Breast epithelium (tissue), 4 donors: ENCODE measurements around the gene LY9. TPM values are rescaled to one million over a fixed set of nuclear protein-coding genes. Genes with fewer than 3 reads are reported as not detected.

Experiments
- DNase-seq, 2 donors: peaks; one replicate each; pipeline ENCODE4 v3.0.0-alpha.2; 2019; ENCODE audit warnings: low spot score in 2 of 2
- H3K27ac ChIP-seq, 2 donors: fragments of 200-600 bp; sonication (generic) in 1 of 2; one replicate each; pipeline ENCODE4 v1.5.1; 2016 to 2019; ENCODE audit warnings: mild to moderate bottlenecking in 1 of 2
- H3K27me3 ChIP-seq, 2 donors: fragments of 200-600 bp; sonication (generic) in 1 of 2; one replicate each; pipeline versions ENCODE4 v1.5.1 to v1.6.0; 2017 to 2019; ENCODE audit warnings: control low read depth in 1 of 2, mild to moderate bottlenecking in 1 of 2
- H3K36me3 ChIP-seq: fragments of 200-600 bp; one replicate; pipeline ENCODE4 v1.5.1; 2019
- H3K4me1 ChIP-seq, 2 donors: fragments of 200-600 bp; sonication (generic); one replicate each; pipeline ENCODE4 v1.5.1; 2016 to 2019; ENCODE audit warnings: control low read depth in 1 of 2
- H3K4me3 ChIP-seq, 3 donors: fragments of 200-600 bp; sonication (generic); 1 replicate in 2 of 3; 2 replicates in 1 of 3; pipeline ENCODE4 v1.5.1; 2016 to 2019; ENCODE audit warnings: mild to moderate bottlenecking in 3 of 3, moderate library complexity in 2 of 3
- H3K9me3 ChIP-seq, 2 donors: fragments of 200-600 bp; sonication (generic) in 1 of 2; one replicate each; pipeline ENCODE4 v1.5.1; 2016 to 2019; ENCODE audit warnings: control low read depth in 1 of 2
- CTCF ChIP-seq, 3 donors: fragments of 450-650 bp; IDR thresholded peaks; one replicate each; pipeline ENCODE4 v1.5.1; 2016 to 2017; ENCODE audit warnings: antibody characterized with exemption in 3 of 3, mild to moderate bottlenecking in 3 of 3, moderate library complexity in 3 of 3
- POLR2A ChIP-seq: fragments of 450-650 bp; IDR thresholded peaks from one replicate; pipeline ENCODE4 v1.6.1; 2016; ENCODE audit warnings: antibody characterized with exemption, mild to moderate bottlenecking, moderate library complexity
- POLR2AphosphoS5 ChIP-seq, 3 donors: sonication (generic); formaldehyde crosslinking; IDR thresholded peaks; one replicate each; pipeline ENCODE4 v1.6.1; 2017; ENCODE audit warnings: antibody characterized with exemption in 3 of 3
- intact Hi-C: fragments of 100-400 bp; cut with DNase I; formaldehyde crosslinking; loops from one replicate; pipeline ENCODE4 v1.15.1; 2023; ENCODE audit warnings: low total_unique reads
- total RNA-seq, 3 donors: library from RNA; depleted of rRNA; stranded (reverse); fragments of >200 nt; gene quantifications; one replicate each; pipeline ENCODE4 v1.1.0, GENCODE V29; 2016

LY9 gene
- total RNA-seq, 3 donors from 2014 or later = 1.1 to 5.9 (median 5.6) TPM

- no peak overlapping the region for H3K27ac ChIP-seq
- no peak for DNase-seq
- no peaks in the 10 kb centered on the region for H3K9me3 ChIP-seq
- no peaks in the 10 kb centered on the region for H3K36me3 ChIP-seq
- H3K4me1 ChIP-seq = no peaks in the 10 kb centered on the region
- no peak for TF ChIP-seq POLR2AphosphoS5 (IDR thresholded peaks at IDR 0.05)
- H3K27me3 ChIP-seq = no peaks in the 10 kb centered on the region
- no peak overlapping the region for H3K4me3 ChIP-seq
- intact Hi-C loops = no loop called here
These were observed 31.4 kb downstream of the LY9 start for GRCh38 chr1:160827418-160827817.

- Histone ChIP-seq H3K27me3 (no peaks in the 10 kb centered on the region), H3K36me3 (no peaks in the 10 kb centered on the region), H3K4me1 (no peaks in the 10 kb centered on the region), H3K4me3 (no peak overlapping the region), H3K27ac (no peak overlapping the region), H3K9me3 (no peaks in the 10 kb centered on the region)
- intact Hi-C loops = no loop called here
- TF ChIP-seq CTCF (IDR thresholded peaks at IDR 0.05) = no peak
- TF ChIP-seq POLR2A = no peak
- TF ChIP-seq POLR2AphosphoS5 (IDR thresholded peaks at IDR 0.05) = no peak
- DNase-seq = no peak
These were observed 33.8 kb downstream of the LY9 start for GRCh38 chr1:160829766-160830165.

- DNase-seq = peak in 1 of 2 donors; percentile 25
- Histone ChIP-seq H3K4me3 (no peak overlapping the region), H3K36me3 (no peaks in the 10 kb centered on the region), H3K4me1 (no peaks in the 10 kb centered on the region), H3K9me3 (no peaks in the 10 kb centered on the region), H3K27ac (no peak overlapping the region), H3K27me3 (no peaks in the 10 kb centered on the region)
- intact Hi-C loops = no loop called here
- TF ChIP-seq POLR2A (no peak), CTCF (IDR thresholded peaks at IDR 0.05) (peak; percentile 21 to 54 (median 47))
These were observed 34.6 kb downstream of the LY9 start for GRCh38 chr1:160830321-160831153.

GRCh38 chr1:160834945-160835565, 39.1 kb downstream of the LY9 start:
- H3K9me3 ChIP-seq = no peaks in the 10 kb centered on the region
- intact Hi-C loops = no loop called here
- TF ChIP-seq POLR2AphosphoS5 (IDR thresholded peaks at IDR 0.05) (no peak), POLR2A (no peak), CTCF (IDR thresholded peaks at IDR 0.05) (peak in 1 of 3 donors; percentile 37)
- H3K4me3 ChIP-seq = no peak overlapping the region
- H3K4me1 ChIP-seq = no peaks in the 10 kb centered on the region
- DNase-seq = no peak
- H3K27ac ChIP-seq = no peak overlapping the region
- no peaks in the 10 kb centered on the region for H3K36me3 ChIP-seq
- no peaks in the 10 kb centered on the region for H3K27me3 ChIP-seq

GRCh38 chr1:160835751-160836150, 39.8 kb downstream of the LY9 start:
- no peaks in the 10 kb centered on the region for H3K36me3 ChIP-seq
- H3K27me3 ChIP-seq = no peaks in the 10 kb centered on the region
- H3K4me3 ChIP-seq = no peak overlapping the region
- intact Hi-C loops = no loop called here
- no peaks in the 10 kb centered on the region for H3K9me3 ChIP-seq
- DNase-seq = no peak
- H3K4me1 ChIP-seq = no peaks in the 10 kb centered on the region
- TF ChIP-seq POLR2A (no peak), POLR2AphosphoS5 (IDR thresholded peaks at IDR 0.05) (no peak), CTCF (IDR thresholded peaks at IDR 0.05) (no peak)
- no peak overlapping the region for H3K27ac ChIP-seq
